ENCODE results near the gene MBD4.
"Not testable (repeated sequence)": the region's sequence is repeated elsewhere in the genome, so short reads cannot be mapped to it uniquely, and the experiment has no call there.

MBD4 gene

GRCh38 chr3:129384594-129385323, 55.0 kb downstream of the MBD4 start:
- no peak for DNase-seq (ENCODE audit: low spot score)
- FAIRE-seq: no peak

- not testable (repeated sequence) for FAIRE-seq; DNase-seq (ENCODE audit: low spot score)
Observed at GRCh38 chr3:129384103-129384502, 55.6 kb downstream of the MBD4 start.

- DNase-seq (ENCODE audit: low spot score) (peak; percentile 64), FAIRE-seq (no peak)
Observed at GRCh38 chr3:129383292-129383860, 56.4 kb downstream of the MBD4 start.

- DNase-seq (ENCODE audit: low spot score) (no peak), FAIRE-seq (no peak)
Observed at GRCh38 chr3:129382366-129382765, 57.4 kb downstream of the MBD4 start.

Data from RCC 7860 (cell line).